ENCODE data around the gene ZNF208.
"Not testable (repeated sequence)": the region's sequence is repeated elsewhere in the genome, so short reads cannot be mapped to it uniquely, and the experiment has no call there.

Gene ZNF208

DNA sequence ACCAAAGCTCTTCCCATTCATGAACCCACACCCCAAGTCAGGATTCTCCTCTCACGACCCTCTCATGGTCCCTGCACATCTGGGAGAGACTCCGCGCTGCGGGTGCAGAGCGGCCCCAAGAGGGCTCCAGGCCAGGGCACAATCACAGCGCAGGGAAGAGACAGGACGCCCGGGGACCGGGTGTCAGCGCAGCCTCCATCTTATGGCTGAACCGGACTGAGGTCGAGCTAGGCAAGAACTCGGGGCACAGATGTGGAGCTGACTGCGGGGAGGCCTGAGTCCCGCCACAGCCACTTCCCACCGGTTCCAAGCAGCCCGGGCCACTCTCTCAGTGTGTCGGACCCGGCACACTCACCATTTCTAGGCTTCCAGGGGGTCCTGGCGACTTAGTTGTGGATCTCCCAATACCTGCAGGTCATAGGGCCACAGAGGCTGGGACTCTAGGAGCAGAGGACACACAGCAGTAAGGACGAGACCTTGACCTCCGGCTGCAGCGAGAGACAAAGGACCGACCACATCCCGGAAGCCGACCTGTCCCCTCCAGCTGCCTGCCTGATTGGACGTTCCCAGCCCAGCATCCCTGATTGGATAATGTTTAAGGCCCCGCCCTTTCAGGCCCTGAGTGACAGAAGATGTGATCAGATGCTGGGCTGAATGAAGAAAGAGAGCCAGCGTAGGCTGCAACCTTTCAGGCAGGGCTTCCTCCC is at the start of gene ZNF208:
Gene ZNF208, minus strand, starts transcription at position 507 of the 707 bp plus-strand sequence. Its CDS starts 149 bp downstream, at position 358.
- DNase-seq (ENCODE audit: low read depth), result peak; percentile 14

DNA sequence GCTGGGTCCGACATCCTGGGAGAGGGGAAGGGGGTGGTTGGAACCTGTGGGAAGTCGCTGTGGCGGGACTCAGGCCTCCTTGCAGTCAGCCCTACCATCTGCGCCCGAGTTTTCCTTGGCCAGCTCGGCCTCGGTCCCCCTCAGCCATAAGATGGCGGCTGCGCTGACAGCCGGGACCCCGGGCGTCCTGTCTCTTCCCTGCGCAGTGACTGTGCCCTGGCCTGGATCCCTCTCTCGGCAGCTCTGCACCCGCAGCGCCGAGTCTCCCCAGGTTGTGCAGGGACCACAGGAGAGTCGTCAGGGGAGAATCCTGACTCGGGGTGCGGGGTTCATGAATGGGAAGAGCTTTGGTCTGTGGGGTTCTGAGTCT is 41.9 kb upstream of the ZNF208 start:
- no peak for DNase-seq (ENCODE audit: low read depth)

DNA sequence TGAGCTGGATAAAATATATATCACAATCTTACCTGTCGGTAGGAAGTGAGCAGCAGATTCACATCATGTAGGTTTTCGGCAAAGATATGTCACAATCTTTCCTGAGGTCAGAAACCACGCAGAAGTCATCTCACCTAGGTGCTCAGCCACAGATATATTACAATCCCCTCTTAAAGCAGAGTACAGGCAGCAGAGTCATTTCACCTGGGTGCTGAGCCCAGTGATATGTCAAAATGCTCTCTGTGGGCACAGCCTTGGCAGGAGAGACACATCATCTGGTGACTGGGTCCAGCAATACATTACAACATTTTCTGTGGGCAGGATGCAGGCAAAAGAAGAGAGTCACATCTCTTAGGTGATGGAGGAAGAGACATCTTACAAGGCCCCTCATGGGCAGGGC is 30.4 kb upstream of the ZNF208 start:
- not testable (repeated sequence) for DNase-seq (ENCODE audit: low read depth)

DNA sequence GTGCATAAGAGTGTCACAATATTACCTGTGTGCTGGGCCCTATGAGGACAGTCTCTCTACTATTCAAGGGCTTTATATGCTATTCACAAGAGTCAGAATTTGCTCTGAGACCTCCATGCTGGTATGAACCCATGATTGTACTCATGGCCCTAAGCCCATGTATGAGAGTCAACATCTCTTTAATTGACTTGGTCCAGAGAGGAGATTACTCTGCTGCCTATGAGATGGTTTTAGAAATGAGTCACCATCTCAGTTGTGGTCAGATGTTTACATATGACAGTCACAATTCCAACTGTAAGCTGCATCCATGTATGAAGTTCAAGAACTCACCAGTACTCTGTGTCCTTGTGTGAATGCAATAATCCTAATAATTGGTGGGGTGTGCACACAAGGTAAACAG is 19.9 kb upstream of the ZNF208 start:
- no peak for DNase-seq (ENCODE audit: low read depth)

DNA sequence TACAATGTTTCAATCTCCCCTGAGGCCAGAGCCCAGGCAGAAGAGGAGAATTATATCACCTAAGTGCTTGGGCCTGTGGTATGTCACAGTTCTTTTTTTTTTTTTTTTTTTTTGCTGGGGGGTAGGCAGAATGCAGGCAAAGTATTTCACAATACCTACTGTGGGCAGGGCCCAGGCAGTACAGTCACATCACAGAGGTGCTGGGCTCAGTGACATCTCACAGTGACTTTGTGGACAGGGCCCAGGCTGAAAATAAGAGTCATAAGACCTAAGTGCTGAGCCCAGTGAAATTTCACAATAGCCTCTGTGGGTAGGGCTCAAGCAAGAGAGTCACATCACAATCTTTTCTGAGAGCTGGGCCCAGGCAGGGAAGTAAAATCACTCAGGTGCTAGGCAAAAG is 15.9 kb upstream of the ZNF208 start:
- DNase-seq (ENCODE audit: low read depth), result no peak

DNA sequence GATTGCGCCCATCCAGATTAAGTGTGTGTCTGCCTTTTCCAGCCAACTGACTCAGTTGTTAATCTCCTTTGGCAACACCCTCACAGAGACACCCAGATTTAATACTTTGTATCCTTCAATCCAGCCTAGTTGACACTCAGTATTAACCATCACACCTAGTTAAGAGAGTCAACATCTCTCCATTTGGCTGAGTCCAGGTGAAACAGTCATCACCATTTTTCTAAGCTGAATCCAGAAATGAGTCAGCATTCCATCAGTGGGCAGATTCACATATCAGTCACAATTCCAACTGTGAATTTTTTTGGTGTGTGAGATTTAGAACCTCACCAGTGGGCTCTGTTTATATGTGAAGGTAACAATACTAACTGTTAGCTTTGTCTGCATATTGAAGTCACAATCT is 14.8 kb upstream of the ZNF208 start:
- not testable (repeated sequence) for DNase-seq (ENCODE audit: low read depth)

DNA sequence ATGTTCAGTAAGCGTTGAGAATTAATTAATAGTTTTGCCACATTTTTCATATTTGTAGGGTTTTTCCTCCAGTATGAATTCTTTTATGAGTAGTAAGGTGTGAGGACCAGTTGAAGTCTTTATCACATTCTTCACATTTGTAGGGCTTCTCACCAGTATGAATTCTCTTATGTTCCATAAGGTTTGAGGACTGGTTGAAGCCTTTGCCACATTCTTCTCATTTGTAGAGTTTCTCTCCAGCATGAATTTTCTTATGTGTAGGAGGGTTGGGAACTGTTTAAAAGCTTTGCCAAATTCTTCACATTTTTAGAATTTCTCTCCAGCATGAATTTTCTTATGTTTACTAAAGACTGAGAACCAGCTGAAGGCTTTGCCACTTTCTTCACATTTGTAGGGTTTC is 40.3 kb downstream of the ZNF208 start:
- no peak for DNase-seq (ENCODE audit: low read depth)

DNA sequence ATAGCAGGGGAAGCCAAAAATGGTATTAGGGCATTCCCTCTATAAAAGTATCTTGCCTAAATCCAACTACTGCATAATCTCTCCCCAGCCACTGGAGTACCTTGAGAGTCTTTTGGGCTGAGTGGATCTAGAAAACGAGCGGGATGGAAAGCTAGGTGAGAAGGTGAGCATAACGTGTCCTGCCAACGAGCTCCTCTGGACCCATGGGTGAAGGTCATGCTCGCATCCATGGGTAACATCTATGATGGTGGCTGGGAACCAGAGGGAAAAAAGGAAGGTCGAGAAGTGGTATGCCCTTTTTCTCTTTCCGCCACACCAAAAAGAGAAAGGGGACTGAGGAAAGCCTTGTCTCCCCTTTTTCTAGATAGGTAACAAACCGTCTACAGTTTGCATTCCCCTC is 63.0 kb downstream of the ZNF208 start:
- no peak for DNase-seq (ENCODE audit: low read depth)

DNA sequence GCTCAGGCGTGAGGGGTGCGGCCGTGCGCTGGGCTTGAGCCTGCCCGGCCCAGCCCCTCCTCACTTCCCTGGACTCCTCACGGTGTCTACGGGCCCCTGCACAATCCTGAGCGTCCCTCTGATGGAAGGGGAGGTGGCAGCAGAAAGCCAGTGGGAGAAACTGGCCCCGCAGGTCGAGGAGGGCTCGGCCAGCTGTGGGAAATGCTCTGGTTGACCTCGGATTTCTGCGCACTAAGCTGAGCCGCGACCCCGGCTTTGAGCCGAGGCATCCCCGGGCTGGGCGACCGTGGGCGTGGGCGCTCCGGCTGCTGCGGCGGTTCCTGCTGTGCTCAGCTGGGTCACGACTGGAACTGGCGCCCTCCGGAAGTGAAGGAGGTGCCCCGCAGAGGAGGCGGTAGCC is 70.1 kb downstream of the ZNF208 start:
- no peak for DNase-seq (ENCODE audit: low read depth)

DNA sequence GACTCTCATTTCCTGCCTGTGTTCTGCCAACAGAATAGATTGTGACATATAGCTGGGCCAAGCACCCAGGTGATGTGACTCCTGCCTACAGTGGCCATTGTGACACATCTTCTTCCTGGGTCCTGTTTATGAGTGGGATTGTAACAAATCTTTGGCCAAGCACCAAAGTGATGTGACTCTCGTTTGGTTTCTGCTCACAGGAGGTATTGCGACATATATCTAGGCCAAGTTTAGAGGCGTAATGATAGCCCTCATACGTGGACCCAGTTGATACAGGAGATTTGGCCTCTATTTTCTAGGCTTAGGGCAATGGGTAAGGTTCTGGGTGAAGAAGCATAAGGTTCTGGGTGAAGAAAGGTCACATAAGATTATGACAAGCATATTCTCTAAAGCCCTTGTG is 76.2 kb downstream of the ZNF208 start:
- no peak for DNase-seq (ENCODE audit: low read depth)

DNA sequence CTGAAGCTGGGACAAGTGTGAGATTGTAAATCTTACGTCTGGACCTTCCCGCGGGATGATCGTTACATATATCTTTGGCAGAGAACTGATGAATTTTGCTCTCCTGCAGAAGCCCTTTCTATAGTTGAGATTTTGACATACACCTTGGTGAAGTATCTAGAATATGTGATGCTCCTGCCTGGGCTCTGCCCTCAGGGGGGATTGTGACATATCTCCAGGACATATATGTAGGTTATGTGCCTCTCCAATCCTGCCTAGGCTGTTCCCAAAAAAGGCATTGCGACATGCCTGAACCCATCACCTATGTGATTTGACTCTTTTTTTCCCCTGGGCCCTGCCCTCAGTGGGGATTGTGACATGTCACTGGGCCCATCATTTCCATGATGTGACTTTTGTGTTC is 76.6 kb downstream of the ZNF208 start:
- DNase-seq (ENCODE audit: low read depth), result no peak

DNA sequence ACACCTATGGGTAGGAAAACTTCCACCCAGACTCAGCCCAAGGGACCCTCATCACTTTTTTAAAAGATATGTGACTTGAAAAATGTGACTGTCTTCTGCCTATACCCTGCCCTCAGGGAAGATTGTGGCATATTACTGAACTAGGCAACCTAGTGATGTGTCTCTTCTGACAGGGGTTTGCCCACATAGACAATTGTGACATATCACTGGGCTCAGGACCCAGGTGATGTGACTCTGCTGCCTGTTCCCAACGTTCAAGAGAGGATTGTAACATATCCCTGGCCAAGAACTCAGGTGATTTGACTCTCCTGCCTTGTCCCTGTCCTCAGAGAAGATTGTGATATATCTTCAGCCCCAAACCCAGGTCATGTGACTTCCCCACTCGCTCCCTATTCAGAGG is 88.5 kb downstream of the ZNF208 start:
- DNase-seq (ENCODE audit: low read depth), result no peak

DNA sequence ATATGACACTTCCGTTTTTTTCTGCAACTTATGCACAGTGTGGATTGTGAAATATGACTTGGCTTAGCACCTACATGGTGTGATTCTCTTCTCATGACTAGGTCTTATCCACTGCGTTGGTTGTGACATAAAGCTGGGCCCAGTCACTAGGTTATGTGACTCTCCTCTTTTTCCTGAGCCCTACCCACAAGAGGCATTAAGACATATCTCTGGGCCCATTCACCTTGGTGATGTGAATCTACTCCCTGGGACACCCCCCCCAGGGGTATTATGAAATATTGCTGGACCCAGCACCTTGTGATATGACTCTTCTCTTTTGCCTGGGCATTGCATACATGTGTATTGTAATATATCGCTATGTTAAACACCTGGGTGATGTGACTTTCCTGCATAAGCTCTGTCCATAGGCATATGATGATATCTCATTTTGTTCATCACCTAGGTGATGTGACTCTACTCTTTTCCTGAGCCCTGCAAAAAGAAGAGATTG is 89.0 kb downstream of the ZNF208 start:
- no peak for DNase-seq (ENCODE audit: low read depth)

DNA sequence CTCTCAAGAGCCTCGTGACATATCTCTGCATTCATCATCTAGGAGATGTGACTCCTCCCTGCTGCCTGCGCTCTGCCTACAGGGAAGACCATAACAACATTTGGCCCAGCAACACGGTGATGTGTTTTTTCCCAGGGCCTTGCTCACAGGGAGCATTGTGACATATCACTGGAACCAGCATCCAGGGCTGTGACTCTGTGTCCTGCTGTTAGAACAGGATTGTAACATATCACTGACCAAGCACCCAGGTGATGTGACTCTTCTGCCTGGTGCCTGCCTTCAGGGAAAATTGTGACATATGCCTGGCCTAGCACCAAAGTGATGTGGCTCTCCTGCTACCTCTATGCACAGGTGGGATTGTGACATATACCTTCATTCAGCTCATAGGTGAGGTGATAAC is 95.3 kb downstream of the ZNF208 start:
- DNase-seq (ENCODE audit: low read depth), result no peak

DNA sequence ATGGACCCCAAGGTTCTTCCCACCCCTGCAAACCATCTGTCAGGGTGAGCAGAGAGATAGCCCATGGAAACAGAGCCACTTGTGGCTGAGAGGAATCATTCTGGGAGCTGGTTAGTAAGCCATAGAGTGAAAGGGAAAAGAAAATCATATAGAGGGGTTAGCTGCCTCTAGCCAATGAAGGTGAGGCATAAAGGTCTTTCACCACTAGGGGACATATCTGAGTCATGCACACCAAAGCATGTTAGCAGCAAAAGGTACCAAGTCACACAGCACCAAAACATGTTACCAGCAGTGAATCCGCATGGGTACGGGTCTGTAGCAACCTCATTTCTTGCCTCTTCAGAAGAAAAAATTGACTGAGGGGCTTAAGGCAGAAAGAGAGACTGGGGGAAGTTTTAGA is 98.1 kb downstream of the ZNF208 start:
- DNase-seq (ENCODE audit: low read depth), result no peak

DNA sequence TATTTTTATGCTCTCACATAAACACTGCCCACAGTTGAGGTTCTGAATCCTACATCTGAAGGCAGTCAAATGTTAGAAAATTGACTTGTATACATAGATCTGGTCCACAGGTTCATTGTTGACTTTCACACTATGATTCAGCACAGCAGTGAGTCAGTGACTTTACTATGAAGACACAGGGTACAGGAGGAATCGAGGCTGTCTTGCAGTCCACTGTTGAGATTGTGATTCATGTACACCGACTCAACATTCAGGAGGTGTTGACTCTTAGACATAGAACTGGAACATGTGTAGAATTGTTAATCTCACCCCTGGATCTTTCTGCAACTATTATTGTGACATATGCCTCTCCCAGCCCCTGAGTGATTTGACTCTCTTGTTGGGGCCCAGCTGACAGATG is 100.4 kb downstream of the ZNF208 start:
- DNase-seq (ENCODE audit: low read depth), result no peak

DNA sequence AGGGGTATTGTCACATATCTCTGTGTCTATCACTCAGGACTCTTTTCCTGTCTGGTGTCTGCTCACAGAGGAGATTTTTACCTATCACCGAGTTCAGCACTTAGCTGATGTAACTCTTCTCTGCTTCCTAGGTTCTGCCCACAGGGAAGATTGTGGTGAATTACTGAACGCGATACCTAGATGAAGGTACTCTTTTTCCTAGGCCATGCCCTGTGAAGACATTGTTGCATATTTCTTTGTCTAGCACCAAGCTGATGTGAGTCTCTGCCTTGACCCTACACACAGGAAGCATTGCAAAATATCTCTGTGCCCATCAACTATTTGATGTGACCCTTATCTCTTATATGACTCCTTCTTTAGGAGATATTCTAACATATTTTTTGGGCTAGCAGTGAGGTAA is 102.7 kb downstream of the ZNF208 start:
- no peak for DNase-seq (ENCODE audit: low read depth)

DNA sequence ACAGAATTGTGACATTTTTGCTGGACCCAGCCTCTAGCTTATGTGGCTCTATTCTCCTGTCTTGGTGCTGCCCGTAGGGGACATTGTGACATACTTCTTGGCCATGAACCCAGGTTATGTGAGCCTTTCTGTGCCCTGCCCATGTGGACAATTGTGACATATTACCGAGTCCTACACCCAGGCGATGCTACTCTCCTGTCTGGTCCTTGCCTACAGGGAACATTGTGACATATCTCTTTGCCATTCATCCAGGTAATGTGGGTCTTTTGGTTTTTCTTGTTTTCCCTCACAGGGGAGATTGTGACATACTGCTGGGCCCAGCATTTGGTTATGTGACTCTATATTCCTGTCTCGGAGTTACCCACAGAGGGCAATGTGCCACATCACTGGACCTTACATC is 103.2 kb downstream of the ZNF208 start:
- no peak for DNase-seq (ENCODE audit: low read depth)

DNA sequence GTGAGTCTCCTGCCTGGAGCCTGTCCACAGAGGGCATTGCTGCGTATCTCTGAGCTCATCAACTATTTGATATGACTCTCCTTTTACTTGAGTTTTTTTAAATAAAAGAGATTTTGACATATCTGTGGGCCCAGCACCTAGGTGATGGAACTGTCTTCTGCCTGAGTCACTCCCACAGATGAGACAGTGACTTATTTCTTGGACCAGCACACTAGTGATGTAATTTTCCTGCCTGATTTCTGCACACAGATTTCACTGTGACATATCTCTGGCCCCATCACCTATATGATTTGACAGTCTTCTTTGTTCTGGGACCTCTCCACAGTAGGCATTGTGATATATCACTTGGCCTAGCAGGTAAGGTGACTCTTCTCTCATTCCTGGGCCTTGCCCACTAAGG is 108.2 kb downstream of the ZNF208 start:
- DNase-seq (ENCODE audit: low read depth), result no peak

DNA sequence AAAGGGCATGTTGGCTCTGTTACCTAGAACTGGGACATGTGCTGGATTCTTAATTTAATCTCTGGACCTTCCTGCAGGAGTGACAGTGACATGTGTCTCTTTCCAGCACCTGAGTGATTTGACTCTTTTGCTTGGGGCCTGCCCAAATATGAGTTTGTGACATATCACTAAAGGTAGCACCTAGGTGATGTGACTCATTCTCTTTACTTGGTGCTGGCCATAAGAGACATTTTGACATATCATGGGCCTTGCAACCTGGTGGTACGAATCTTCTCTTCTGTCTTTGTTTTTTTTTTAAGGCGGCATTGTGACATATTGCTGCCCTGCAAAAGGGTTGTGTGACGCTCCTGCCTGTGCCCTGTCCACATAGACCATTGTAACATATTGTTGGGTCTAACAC is 108.9 kb downstream of the ZNF208 start:
- DNase-seq (ENCODE audit: low read depth), result no peak

DNA sequence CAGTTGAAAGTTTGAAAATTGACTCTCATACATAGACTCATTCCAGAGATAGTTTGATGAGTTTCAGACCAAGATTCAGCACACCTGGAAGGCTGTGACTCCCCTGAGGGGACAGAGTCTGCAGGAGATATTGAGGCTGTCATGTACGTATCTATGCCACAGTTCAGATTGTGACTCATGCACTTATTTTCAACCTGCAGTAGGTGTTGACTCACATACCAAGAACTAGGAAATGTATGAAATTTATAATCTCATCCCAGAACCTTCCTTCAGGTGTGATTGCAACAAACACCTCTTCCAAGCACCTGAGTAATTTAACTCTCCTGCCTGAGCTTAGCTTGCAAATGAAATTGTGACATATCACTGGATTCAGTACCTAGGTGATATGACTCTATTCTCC is 110.3 kb downstream of the ZNF208 start:
- no peak for DNase-seq (ENCODE audit: low read depth)

DNA sequence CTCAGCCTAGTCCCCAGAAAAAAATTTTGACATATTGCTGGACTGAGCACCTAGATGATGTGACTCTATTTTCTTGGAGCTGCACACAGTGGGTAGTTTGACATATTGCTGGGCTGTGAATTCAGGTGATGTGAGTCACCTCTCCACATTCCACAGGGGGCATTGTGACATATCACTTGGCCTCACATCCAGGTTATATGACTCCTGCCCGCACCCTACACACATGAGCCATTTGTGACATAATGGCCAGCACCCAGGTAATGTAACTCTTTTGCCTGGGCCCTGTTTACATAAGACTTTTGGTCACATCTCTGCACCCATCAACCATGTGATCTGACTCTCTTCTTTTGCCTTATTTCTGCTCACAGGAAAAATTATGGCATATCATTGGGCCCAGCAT is 119.7 kb downstream of the ZNF208 start:
- DNase-seq (ENCODE audit: low read depth), result no peak

DNA sequence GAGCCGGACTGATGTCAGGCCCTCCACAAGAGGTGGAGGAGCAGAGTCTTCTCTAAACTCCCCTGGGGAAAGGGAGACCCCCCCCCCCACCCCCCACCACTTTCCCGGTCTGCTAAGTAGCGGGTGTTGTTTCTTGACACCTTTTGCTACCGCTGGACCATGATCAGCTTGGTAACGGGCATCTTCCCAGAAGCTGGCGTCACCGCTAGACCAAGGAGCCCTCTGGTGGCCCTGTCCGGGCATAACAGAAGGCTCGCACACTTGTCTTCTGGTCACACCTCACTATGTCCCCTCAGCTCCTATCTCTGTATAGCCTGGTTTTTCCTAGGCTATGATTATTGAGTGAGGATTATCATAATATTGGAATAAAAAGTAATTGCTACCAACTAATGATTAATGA is 120.7 kb downstream of the ZNF208 start:
- not testable (repeated sequence) for DNase-seq (ENCODE audit: low read depth)

DNA sequence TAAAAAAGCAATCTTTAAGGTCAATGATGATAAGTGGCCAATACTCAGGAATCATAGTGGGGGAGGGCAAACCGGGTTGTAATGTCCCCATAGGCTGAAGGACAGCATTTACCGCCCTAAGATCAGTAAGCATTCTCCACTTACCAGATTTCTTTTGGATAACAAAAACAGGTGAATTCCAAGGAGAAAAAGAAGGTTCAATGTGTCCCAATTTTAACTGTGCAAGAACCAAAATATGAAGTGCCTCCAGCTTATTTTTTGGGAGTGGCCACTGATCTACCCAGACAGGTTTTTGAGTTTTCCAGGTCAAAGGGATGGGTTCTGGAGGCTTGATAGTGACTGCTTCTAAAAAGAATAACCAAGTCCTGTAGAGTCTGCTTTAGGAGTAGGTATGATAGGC is 125.2 kb downstream of the ZNF208 start:
- DNase-seq (ENCODE audit: low read depth), result not testable (repeated sequence)

All from T-helper 22 cell (primary cell).